Ovary (tissue), 3 donors: Measurements from ENCODE around the gene PALLD.

Experiments
- EP300 ChIP-seq: sonication (generic); formaldehyde crosslinking; IDR thresholded peaks from one replicate; pipeline ENCODE4 v1.6.1; 2017; ENCODE audit warnings: antibody characterized with exemption
- POLR2A ChIP-seq: fragments of 450-650 bp; IDR thresholded peaks from one replicate; pipeline ENCODE4 v1.6.1; 2017; ENCODE audit warnings: antibody characterized with exemption, mild to moderate bottlenecking, moderate library complexity
- TF ChIP-seq, protein P1 (sequence below), 3 donors: fragments of 450-650 bp in 2 of 3; fragments of 200-600 bp in 1 of 3; IDR thresholded peaks; one replicate each; pipeline versions ENCODE4 v1.5.1 to v1.8.0; 2016 to 2022; ENCODE audit warnings: antibody characterized with exemption in 3 of 3, mild to moderate bottlenecking in 1 of 3
- donor health status: DM: no; HTN: no; CAD: no.

DNA sequence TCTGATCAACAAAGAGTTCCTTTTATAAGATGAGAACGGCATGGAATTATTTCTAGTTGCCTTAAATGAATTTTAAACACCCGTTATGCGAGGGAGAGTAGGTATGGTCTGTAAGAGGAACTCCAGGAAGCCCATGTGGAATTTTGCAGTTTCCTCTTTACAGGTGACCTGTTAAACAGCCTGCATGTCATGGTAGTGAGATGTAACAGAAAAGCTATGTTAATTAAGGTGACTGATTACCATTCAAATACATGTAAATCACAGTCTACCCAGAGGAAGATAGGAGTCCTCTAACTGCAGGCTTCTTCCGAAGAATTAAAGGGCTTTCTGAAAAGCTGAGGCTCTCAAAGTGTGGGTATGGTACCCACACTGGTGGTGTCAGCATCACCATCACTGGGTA, 349.6 kb downstream of the PALLD start:
- TF ChIP-seq, protein P1, sequence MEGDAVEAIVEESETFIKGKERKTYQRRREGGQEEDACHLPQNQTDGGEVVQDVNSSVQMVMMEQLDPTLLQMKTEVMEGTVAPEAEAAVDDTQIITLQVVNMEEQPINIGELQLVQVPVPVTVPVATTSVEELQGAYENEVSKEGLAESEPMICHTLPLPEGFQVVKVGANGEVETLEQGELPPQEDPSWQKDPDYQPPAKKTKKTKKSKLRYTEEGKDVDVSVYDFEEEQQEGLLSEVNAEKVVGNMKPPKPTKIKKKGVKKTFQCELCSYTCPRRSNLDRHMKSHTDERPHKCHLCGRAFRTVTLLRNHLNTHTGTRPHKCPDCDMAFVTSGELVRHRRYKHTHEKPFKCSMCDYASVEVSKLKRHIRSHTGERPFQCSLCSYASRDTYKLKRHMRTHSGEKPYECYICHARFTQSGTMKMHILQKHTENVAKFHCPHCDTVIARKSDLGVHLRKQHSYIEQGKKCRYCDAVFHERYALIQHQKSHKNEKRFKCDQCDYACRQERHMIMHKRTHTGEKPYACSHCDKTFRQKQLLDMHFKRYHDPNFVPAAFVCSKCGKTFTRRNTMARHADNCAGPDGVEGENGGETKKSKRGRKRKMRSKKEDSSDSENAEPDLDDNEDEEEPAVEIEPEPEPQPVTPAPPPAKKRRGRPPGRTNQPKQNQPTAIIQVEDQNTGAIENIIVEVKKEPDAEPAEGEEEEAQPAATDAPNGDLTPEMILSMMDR (IDR thresholded peaks at IDR 0.05), result no peak
- no peak for TF ChIP-seq POLR2A
- TF ChIP-seq EP300, result no peak
